Tibial artery (tissue), 4 donors: Measurements from ENCODE around the gene CDH18.

Experiments
- DNase-seq, 2 donors: peaks; one replicate each; pipeline ENCODE4 v3.0.0-alpha.2; 2019
- H3K27ac ChIP-seq, 2 donors: fragments of 200-600 bp; sonication (generic) in 1 of 2; 1 replicate in 1 of 2; 2 replicates in 1 of 2; pipeline ENCODE4 v1.5.1; 2018 to 2019; ENCODE audit warnings: mild to moderate bottlenecking in 1 of 2
- H3K27me3 ChIP-seq, 2 donors: fragments of 200-600 bp; sonication (generic) in 1 of 2; one replicate each; pipeline versions ENCODE4 v1.5.1 to v1.6.0; 2016 to 2019
- H3K36me3 ChIP-seq, 3 donors: fragments of 200-600 bp; sonication (generic) in 2 of 3; one replicate each; pipeline ENCODE4 v1.5.1; 2016 to 2019; ENCODE audit warnings: mild to moderate bottlenecking in 2 of 3
- H3K4me1 ChIP-seq, 4 donors: fragments of 200-600 bp; sonication (generic) in 2 of 4; 1 replicate in 3 of 4; 2 replicates in 1 of 4; pipeline ENCODE4 v1.5.1; 2016 to 2019
- H3K4me3 ChIP-seq, 2 donors: fragments of 200-600 bp; sonication (generic) in 1 of 2; 1 replicate in 1 of 2; 2 replicates in 1 of 2; pipeline ENCODE4 v1.5.1; 2018 to 2019; ENCODE audit warnings: mild to moderate bottlenecking in 2 of 2
- H3K9me3 ChIP-seq, 3 donors: fragments of 200-600 bp; sonication (generic) in 1 of 3; one replicate each; pipeline ENCODE4 v1.5.1; 2016 to 2019
- intact Hi-C: fragments of 100-400 bp; cut with DNase I; formaldehyde crosslinking; loops from one replicate; pipeline ENCODE4 v1.15.0; 2023; ENCODE audit warnings: low total_unique reads
- TF ChIP-seq, protein P1 (sequence below), 2 experiments: fragments of 200-600 bp in 1 of 2; fragments of 450-650 bp in 1 of 2; IDR thresholded peaks; one replicate each; pipeline ENCODE4 v1.5.1; 2017 to 2019; ENCODE audit warnings: antibody characterized with exemption in 2 of 2, mild to moderate bottlenecking in 1 of 2, moderate library complexity in 1 of 2

CDH18 gene

DNA sequence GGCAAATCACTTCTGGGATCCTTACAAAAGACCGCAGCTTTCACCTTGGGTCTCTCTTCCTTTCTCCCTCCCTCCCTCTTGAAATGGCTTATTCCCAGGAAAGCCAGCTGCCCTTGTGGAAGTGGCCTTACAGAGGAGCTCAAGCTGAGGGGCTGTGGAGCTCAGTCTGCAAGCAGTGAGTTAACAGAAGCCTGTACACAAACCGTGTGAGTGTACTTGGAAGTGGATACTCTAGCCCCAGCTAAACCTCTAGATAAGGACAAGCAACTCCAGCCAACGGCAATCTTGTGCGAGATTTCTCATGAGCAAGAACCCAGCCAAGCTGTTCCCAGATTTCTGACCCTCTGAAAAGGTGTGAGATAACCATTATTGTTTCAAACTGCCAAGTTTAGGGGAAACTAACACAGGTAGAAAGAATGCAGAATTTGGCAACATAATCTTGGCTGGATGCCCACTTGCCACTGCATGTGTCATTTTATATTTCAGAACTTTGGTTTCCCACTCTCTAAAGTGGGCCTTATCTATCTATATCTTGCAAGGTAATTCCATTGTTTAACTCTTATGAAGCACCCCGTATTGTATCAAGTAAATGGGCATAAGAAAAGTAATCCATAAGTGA lies 85.6 kb downstream of the CDH18 start:
- DNase-seq = no peak
- Histone ChIP-seq H3K27ac (no peak overlapping the region), H3K4me1 (no peaks in the 10 kb centered on the region), H3K36me3 (no peaks in the 10 kb centered on the region), H3K4me3 (no peak overlapping the region), H3K9me3 (no peaks in the 10 kb centered on the region), H3K27me3 (no peaks in the 10 kb centered on the region)
- TF ChIP-seq, protein P1, sequence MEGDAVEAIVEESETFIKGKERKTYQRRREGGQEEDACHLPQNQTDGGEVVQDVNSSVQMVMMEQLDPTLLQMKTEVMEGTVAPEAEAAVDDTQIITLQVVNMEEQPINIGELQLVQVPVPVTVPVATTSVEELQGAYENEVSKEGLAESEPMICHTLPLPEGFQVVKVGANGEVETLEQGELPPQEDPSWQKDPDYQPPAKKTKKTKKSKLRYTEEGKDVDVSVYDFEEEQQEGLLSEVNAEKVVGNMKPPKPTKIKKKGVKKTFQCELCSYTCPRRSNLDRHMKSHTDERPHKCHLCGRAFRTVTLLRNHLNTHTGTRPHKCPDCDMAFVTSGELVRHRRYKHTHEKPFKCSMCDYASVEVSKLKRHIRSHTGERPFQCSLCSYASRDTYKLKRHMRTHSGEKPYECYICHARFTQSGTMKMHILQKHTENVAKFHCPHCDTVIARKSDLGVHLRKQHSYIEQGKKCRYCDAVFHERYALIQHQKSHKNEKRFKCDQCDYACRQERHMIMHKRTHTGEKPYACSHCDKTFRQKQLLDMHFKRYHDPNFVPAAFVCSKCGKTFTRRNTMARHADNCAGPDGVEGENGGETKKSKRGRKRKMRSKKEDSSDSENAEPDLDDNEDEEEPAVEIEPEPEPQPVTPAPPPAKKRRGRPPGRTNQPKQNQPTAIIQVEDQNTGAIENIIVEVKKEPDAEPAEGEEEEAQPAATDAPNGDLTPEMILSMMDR (IDR thresholded peaks at IDR 0.05) = no peak
- intact Hi-C loops = no loop called here

GRCh38 chr5:19900269-19900668 lies 87.7 kb downstream of the CDH18 start:
- Histone ChIP-seq H3K27me3 (no peaks in the 10 kb centered on the region), H3K27ac (no peak overlapping the region), H3K4me1 (no peaks in the 10 kb centered on the region), H3K4me3 (no peak overlapping the region), H3K36me3 (no peaks in the 10 kb centered on the region), H3K9me3 (no peaks in the 10 kb centered on the region)
- no peak for DNase-seq
- intact Hi-C loops = no loop called here
- TF ChIP-seq, protein P1 (IDR thresholded peaks at IDR 0.05) = no peak

GRCh38 chr5:19891658-19892057 lies 96.3 kb downstream of the CDH18 start:
- Histone ChIP-seq H3K9me3 (no peaks in the 10 kb centered on the region), H3K27me3 (no peaks in the 10 kb centered on the region), H3K4me3 (no peak overlapping the region), H3K4me1 (no peaks in the 10 kb centered on the region), H3K36me3 (no peaks in the 10 kb centered on the region), H3K27ac (no peak overlapping the region)
- intact Hi-C loops = no loop called here
- no peak for DNase-seq
- TF ChIP-seq, protein P1 (IDR thresholded peaks at IDR 0.05) = no peak

GRCh38 chr5:19886123-19886917 lies 101.7 kb downstream of the CDH18 start:
- no peak for DNase-seq

GRCh38 chr5:19885040-19885824 lies 102.8 kb downstream of the CDH18 start:
- H3K36me3 ChIP-seq = no peaks in the 10 kb centered on the region
- H3K4me3 ChIP-seq = no peak overlapping the region
- H3K4me1 ChIP-seq = no peaks in the 10 kb centered on the region
- no peaks in the 10 kb centered on the region for H3K9me3 ChIP-seq
- intact Hi-C loops = no loop called here
- no peak overlapping the region for H3K27ac ChIP-seq
- TF ChIP-seq, protein P1 (IDR thresholded peaks at IDR 0.05) = no peak
- H3K27me3 ChIP-seq = no peaks in the 10 kb centered on the region
- no peak for DNase-seq

More at GRCh38 chr5:19886123-19886917, 101.7 kb downstream of the CDH18 start:
- Histone ChIP-seq H3K4me1 (no peaks in the 10 kb centered on the region), H3K9me3 (no peaks in the 10 kb centered on the region), H3K27ac (no peak overlapping the region), H3K27me3 (no peaks in the 10 kb centered on the region), H3K36me3 (no peaks in the 10 kb centered on the region), H3K4me3 (no peak overlapping the region)
- intact Hi-C loops = no loop called here
- TF ChIP-seq, protein P1 (IDR thresholded peaks at IDR 0.05) = no peak
